GM18498 (cell line): ENCODE measurements around the gene ASB3.
A peak's percentile ranks its signal among the peaks of the same experiment; 100 is the strongest.
"Not testable (repeated sequence)": the region's sequence is repeated elsewhere in the genome, so short reads cannot be mapped to it uniquely, and the experiment has no call there.

ENCODE experiments used
- ATAC-seq: cut with Tn5 transposase; IDR thresholded peaks from one replicate; pipeline ENCODE4 v1.9.1; 2021; ENCODE audit warnings: mild to moderate bottlenecking, moderate library complexity; ENCODE audit not compliant: unreplicated experiment

Gene ASB3

GRCh38 chr2:53787614-53788289, 999 bp upstream of the ASB3 start:
- no peak for ATAC-seq

GRCh38 chr2:53786352-53786704, 425 bp downstream of the ASB3 start:
- ATAC-seq, result peak; percentile 11

GRCh38 chr2:53785366-53785765, 1.4 kb downstream of the ASB3 start:
- no peak for ATAC-seq

DNA sequence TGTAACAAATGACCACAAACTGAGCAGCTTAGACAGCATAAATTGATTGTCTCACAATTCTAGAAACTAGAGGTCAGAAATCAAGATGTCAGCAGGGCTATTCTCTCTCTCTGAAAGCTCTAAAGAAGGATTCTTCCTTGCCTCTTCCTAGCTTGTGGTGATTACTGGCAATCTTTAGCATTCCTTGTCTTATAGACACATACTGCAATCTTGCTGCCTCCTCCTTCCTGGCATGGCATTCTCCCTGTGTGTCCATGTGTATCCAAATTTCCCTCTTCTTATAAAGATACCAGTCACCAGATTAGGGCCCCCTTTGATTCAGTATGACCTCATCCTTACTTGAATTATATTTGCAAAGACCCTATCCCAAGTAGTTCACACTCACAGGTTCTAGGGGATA, 2.3 kb downstream of the ASB3 start:
- no peak for ATAC-seq

GRCh38 chr2:53782676-53783075, 4.1 kb downstream of the ASB3 start:
- ATAC-seq, result no peak

- no peak for ATAC-seq
Observed at GRCh38 chr2:53780056-53780455, 6.7 kb downstream of the ASB3 start.

- no peak for ATAC-seq
Observed at GRCh38 chr2:53778536-53779162, 8.1 kb downstream of the ASB3 start.

GRCh38 chr2:53777134-53777533, 9.6 kb downstream of the ASB3 start:
- ATAC-seq, result no peak

DNA sequence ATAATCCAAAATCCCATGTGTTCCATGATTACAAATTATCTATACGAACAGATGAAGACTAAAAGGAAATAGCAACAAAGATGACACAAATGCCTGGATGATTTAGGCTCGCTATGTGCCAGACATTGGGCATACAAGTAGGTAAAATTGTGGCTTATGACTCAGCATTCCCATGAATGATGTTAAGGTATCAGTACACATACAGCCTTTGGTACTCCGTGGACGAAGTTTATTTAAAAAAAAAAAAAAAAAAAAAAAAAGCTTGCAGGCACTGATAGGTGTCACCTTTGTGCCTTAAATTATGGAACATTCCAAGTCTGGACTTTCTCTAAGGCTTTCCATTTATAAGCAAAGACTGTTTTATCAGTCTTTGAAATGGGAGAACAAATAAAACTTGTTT, 16.5 kb downstream of the ASB3 start:
- no peak for ATAC-seq

DNA sequence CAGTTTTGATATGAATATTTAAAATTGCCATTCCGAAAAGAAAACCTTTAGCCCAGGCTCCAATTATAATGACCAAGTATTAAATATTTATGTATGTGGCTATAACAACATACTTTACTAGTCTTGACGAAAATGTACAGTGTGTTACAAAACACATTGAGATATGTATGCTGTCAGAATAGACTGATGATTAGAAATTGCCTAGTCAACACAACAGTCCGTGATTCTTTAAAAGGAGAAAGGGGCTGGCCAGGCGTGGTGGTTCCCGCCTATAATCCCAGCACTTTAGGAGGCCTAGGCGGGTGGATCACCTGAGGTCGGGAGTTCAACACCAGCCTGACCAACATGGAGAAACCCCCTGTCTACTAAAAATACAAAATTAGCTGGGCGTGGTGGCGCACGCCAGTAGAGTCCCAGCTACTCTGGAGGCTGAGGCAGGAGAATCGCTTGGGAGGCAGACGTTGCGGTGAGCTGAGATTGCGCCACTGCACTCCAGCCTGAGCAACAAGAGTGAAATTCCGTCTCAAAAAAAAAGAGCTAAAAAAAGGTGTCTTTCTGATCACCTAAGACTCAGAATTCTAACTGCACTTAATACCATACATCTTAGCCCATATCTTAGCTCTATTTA, 17.3 kb downstream of the ASB3 start:
- no peak for ATAC-seq

GRCh38 chr2:53768242-53768542, 18.6 kb downstream of the ASB3 start:
- ATAC-seq, result peak; percentile 59

DNA sequence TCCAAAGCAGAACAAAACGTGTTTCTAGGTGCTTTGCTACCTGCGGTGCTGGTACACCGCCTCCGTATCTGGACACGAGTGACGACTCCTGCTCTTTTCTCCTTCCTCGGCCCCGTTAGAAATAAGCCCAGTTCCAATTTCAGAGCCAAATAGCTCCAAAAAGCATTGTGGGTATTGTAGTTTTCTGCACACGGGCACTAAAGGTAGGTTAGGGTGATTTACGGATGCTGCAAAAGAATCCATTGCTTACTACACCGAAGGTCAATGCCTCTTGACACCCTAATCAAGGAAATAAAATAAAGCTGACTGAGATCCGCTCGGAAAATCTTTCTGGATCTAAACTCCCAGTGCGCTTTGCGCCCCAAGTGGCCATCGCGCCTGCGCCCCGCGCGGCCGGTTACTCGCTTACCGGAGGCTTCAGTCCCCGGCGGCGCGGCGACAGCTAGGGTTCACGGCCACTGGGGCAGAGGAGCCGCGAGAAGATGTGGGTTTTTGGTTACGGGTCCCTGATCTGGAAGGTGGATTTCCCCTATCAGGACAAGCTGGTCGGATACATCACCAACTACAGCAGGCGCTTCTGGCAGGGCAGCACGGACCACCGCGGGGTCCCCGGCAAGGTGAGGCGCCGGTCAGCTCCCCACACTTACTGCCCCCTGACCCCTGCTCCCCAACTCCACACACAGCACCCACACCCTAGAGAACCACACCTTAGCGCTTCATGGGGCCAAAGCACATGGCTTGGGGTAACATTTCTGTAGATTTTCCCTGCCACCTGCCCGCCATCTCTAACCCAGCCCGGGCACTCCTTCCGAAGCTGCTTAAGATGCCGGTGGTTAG, 19.1 kb downstream of the ASB3 start, which contains the start of gene CHAC2:
Gene CHAC2, plus strand, starts transcription at position 400 of the 837 bp plus-strand sequence. Its CDS starts 83 bp downstream, at position 483.
- ATAC-seq, result peak; percentile 91

GRCh38 chr2:53765767-53766166, 21.0 kb downstream of the ASB3 start:
- ATAC-seq, result no peak

GRCh38 chr2:53757206-53757605, 29.5 kb downstream of the ASB3 start:
- ATAC-seq, result not testable (repeated sequence)

DNA sequence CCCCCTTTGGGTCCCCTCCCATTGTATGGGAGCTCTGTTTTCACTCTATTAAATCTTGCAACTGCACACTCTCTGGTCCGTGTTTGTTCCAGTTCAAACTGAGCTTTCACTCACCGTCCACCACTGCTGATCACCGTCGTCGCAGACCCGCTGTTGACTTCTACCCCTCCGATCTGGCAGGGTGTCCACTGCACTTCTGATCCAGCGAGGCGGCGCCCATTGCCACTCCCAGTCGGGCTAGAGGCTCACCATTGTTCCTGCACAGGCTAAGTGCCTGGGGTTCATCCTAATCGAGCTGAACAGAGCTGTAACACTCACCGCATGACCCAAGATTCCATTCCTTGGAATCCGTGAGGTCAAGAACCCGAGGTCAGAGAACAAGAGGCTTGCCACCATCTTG, 30.1 kb downstream of the ASB3 start:
- no peak for ATAC-seq

- ATAC-seq, result no peak
Observed at GRCh38 chr2:53755121-53755520, 31.6 kb downstream of the ASB3 start.

DNA sequence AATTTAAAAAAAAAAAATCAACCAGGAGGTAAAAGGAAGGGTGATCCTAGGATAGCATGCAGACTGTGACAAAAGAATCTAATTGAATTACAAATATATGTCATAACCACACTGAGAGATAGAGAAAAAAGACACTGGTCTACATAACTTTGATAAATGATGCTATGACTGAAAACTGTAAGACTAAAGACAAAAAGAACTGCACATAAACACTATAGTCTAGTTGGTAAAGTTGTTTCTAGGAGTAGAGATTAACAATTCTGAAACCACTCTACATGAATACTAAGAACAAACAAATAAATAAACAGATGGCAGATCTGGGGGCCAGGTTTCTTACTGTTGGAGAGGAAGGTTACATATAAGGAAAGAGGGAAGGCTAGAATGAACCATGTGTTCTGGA, 33.7 kb downstream of the ASB3 start:
- no peak for ATAC-seq

- no peak for ATAC-seq
Observed at GRCh38 chr2:53752385-53752784, 34.4 kb downstream of the ASB3 start.

- ATAC-seq, result peak; percentile 81
Observed at GRCh38 chr2:53751728-53752127, 35.0 kb downstream of the ASB3 start.

DNA sequence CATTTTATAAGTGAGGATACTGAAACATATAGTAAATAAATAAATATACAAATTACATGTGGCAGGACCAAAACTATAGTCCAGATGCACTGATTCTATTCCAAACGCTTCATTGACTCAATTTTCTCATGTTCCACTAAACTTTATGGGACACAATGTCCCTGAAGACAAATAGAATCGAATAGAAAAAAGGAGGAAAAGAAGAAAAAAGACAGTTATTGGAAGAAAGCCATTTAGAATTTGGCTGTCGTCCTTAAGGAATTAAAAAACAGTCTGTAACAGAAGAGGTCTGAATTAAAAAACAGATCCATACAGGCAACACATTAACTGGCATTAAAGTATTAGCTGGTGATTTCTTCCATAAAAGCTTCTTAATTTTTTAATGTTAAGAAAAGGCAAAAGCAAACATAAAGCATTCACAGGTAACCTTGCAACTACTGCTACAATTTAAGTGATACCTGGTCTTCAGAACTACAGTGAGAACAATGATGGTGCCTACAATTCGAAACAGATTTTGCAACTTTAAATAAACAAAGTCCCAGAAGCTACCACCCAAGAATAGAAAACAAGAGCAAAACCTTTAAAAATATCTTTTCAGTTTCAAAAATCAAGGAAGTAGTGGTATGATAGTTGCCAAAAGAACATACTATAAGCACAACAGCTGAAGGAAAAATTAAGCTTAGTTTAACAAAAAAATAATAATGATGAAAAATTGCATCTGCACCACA, 36.5 kb downstream of the ASB3 start:
- no peak for ATAC-seq
